H9 (cell line): Measurements from ENCODE around the gene RGL4. TPM values are rescaled to one million over a fixed set of nuclear protein-coding genes. Genes with fewer than 3 reads are reported as not detected.

Source experiments
- DNase-seq: peaks from one replicate; pipeline ENCODE4 v3.0.0-alpha.2; 2017
- H2AFZ ChIP-seq: one replicate; pipeline ENCODE4 v1.6.1; 2013; ENCODE audit warnings: mild to moderate bottlenecking, low read length, control low read depth, moderate library complexity
- H2AK5ac ChIP-seq: 2 replicates; pipeline ENCODE4 v1.6.1; 2013; ENCODE audit warnings: low read length, control low read depth, mixed read lengths; ENCODE audit not compliant: insufficient read length
- H2BK120ac ChIP-seq: one replicate; pipeline ENCODE4 v1.6.1; 2013; ENCODE audit warnings: low read depth, mild to moderate bottlenecking, low read length, control low read depth, inconsistent platforms; ENCODE audit not compliant: poor library complexity, severe bottlenecking
- H2BK12ac ChIP-seq: 2 replicates; pipeline ENCODE4 v1.6.1; 2013; ENCODE audit warnings: low read length, control low read depth, mixed read lengths, low read depth; ENCODE audit not compliant: insufficient read length
- H2BK15ac ChIP-seq: 2 replicates; pipeline ENCODE4 v1.6.1; 2013; ENCODE audit warnings: low read depth, low read length, control low read depth
- H2BK20ac ChIP-seq: one replicate; pipeline ENCODE4 v1.6.1; 2013; ENCODE audit warnings: low read depth, mild to moderate bottlenecking, low read length, control low read depth, inconsistent platforms; ENCODE audit not compliant: poor library complexity, severe bottlenecking
- H2BK5ac ChIP-seq: 2 replicates; pipeline ENCODE4 v1.6.1; 2013; ENCODE audit warnings: low read length, control low read depth, mixed read lengths; ENCODE audit not compliant: insufficient read length
- H3K14ac ChIP-seq: 2 replicates; pipeline ENCODE4 v1.6.1; 2013; ENCODE audit warnings: low read length, control low read depth; ENCODE audit not compliant: insufficient read depth
- H3K18ac ChIP-seq: 2 replicates; pipeline ENCODE4 v1.6.1; 2013; ENCODE audit warnings: low read depth, mild to moderate bottlenecking, mixed read lengths, low read length, control low read depth; ENCODE audit not compliant: insufficient read length
- H3K23ac ChIP-seq: 2 replicates; pipeline ENCODE4 v1.6.1; 2013; ENCODE audit warnings: low read length, control low read depth, mixed read lengths, low read depth; ENCODE audit not compliant: insufficient read length
- H3K23me2 ChIP-seq: 2 replicates; pipeline ENCODE4 v1.6.1; 2013; ENCODE audit warnings: low read depth, mild to moderate bottlenecking, mixed read lengths, low read length, control low read depth; ENCODE audit not compliant: insufficient read length, poor library complexity, severe bottlenecking
- H3K27ac ChIP-seq: 2 replicates; pipeline ENCODE4 v1.5.1; 2013; ENCODE audit warnings: low read length, control low read depth, mixed read lengths, low read depth; ENCODE audit not compliant: insufficient read length
- H3K27me3 ChIP-seq: 2 replicates; pipeline ENCODE4 v1.6.1; 2013; ENCODE audit warnings: low read length, control low read depth, inconsistent platforms; ENCODE audit not compliant: insufficient read depth
- H3K4ac ChIP-seq: 2 replicates; pipeline ENCODE4 v1.6.1; 2013; ENCODE audit warnings: low read depth, mild to moderate bottlenecking, control low read depth, inconsistent platforms, low read length, moderate library complexity
- H3K4me1 ChIP-seq: 2 replicates; pipeline ENCODE4 v1.6.1; 2013; ENCODE audit warnings: low read length, control low read depth, inconsistent platforms; ENCODE audit not compliant: insufficient read depth
- H3K4me2 ChIP-seq: 2 replicates; pipeline ENCODE4 v1.6.1; 2013; ENCODE audit warnings: low read length, control low read depth, mixed read lengths; ENCODE audit not compliant: insufficient read length, insufficient read depth
- H3K56ac ChIP-seq: 2 replicates; pipeline ENCODE4 v1.6.1; 2013; ENCODE audit warnings: low read depth, mild to moderate bottlenecking, mixed read lengths, low read length, control low read depth; ENCODE audit not compliant: insufficient read length
- H3K79me1 ChIP-seq: 2 replicates; pipeline ENCODE4 v1.6.1; 2013; ENCODE audit warnings: low read depth, mild to moderate bottlenecking, moderate library complexity, low read length, control low read depth, inconsistent platforms; ENCODE audit not compliant: insufficient read depth, poor library complexity, severe bottlenecking
- H3K79me2 ChIP-seq: 2 replicates; pipeline ENCODE4 v1.6.1; 2013; ENCODE audit warnings: low read length, control low read depth, inconsistent platforms; ENCODE audit not compliant: insufficient read depth
- H3K9ac ChIP-seq: 2 replicates; pipeline ENCODE4 v1.6.1; 2013; ENCODE audit warnings: low read length, control low read depth, mixed read lengths; ENCODE audit not compliant: insufficient read length; ENCODE audit errors: extremely low read depth
- H3K9me3 ChIP-seq: one replicate; pipeline ENCODE4 v1.6.1; 2013; ENCODE audit warnings: low read depth, low read length, inconsistent platforms; ENCODE audit not compliant: control insufficient read depth
- H3T11ph ChIP-seq: one replicate; pipeline ENCODE4 v1.6.1; 2013; ENCODE audit warnings: mild to moderate bottlenecking, low read length, control low read depth, inconsistent platforms
- H4K20me1 ChIP-seq: one replicate; pipeline ENCODE4 v1.6.1; 2013; ENCODE audit not compliant: control insufficient read depth, insufficient read length, insufficient read depth
- H4K5ac ChIP-seq: 2 replicates; pipeline ENCODE4 v1.6.1; 2013; ENCODE audit warnings: low read depth, mild to moderate bottlenecking, mixed read lengths, low read length, control low read depth; ENCODE audit not compliant: insufficient read length
- H4K8ac ChIP-seq: replicated peaks from 2 replicates; pipeline ENCODE4 v1.6.1; 2013; ENCODE audit warnings: low read length, control low read depth, mixed read lengths, low read depth; ENCODE audit not compliant: insufficient read length
- H4K91ac ChIP-seq: 2 replicates; pipeline ENCODE4 v1.6.1; 2013; ENCODE audit warnings: low read depth, mild to moderate bottlenecking, moderate library complexity, mixed read lengths, low read length, control low read depth; ENCODE audit not compliant: insufficient read length
- H3K27ac Mint-ChIP-seq, 3 experiments: 2 replicates in 2 of 3; 3 replicates in 1 of 3; pipeline ENCODE4 v1.8.0; 2020 to 2021; ENCODE audit warnings: mixed read lengths in 3 of 3, mild to moderate bottlenecking in 1 of 3, moderate library complexity in 1 of 3
- H3K27me3 Mint-ChIP-seq: 2 replicates; pipeline ENCODE4 v1.8.0; 2021; ENCODE audit warnings: low read depth, mild to moderate bottlenecking, moderate library complexity, mixed read lengths
- H3K36me3 Mint-ChIP-seq, 3 experiments: 2 replicates in 2 of 3; 3 replicates in 1 of 3; pipeline ENCODE4 v1.8.0; 2020 to 2021; ENCODE audit warnings: low read depth in 3 of 3, mixed read lengths in 3 of 3; ENCODE audit not compliant: insufficient read depth in 1 of 3
- H3K4me1 Mint-ChIP-seq, 2 experiments: 2 replicates each; pipeline ENCODE4 v1.8.0; 2020; ENCODE audit warnings: mixed read lengths in 2 of 2
- H3K4me3 Mint-ChIP-seq, 2 experiments: 2 replicates in 1 of 2; 3 replicates in 1 of 2; pipeline ENCODE4 v1.8.0; 2020 to 2021; ENCODE audit warnings: mild to moderate bottlenecking in 2 of 2, mixed read lengths in 2 of 2, moderate library complexity in 1 of 2
- H3K9me3 Mint-ChIP-seq, 2 experiments: 2 replicates in 1 of 2; 3 replicates in 1 of 2; pipeline ENCODE4 v1.8.0; 2020; ENCODE audit warnings: mild to moderate bottlenecking in 2 of 2, mixed read lengths in 2 of 2, moderate library complexity in 1 of 2
- WGBS: extraction: QIAGEN DNeasy Blood & Tissue Kit; methylation state at CpG from one replicate; pipeline ENCODE4 v1.1.7; 2013; ENCODE audit warnings: missing lambda C conversion rate, low lambda C conversion rate, mixed read lengths; ENCODE audit not compliant: insufficient read length; ENCODE audit errors: extremely low coverage; 5-methylcytosine and 5-hydroxymethylcytosine counted together
- total RNA-seq: library from RNA; stranded (reverse); gene quantifications from 2 replicates; pipeline ENCODE4 v1.2.1, GENCODE V29; 2021
- TF ChIP-seq, protein P1 (sequence below): fragments of 200-600 bp; sonication (generic); conservative IDR thresholded peaks from 3 replicates; pipeline ENCODE4 v1.8.0; 2021; ENCODE audit warnings: antibody characterized with exemption, mild to moderate bottlenecking

Gene RGL4
- total RNA-seq, 1 experiment from 2014 or later = not detected

DNA sequence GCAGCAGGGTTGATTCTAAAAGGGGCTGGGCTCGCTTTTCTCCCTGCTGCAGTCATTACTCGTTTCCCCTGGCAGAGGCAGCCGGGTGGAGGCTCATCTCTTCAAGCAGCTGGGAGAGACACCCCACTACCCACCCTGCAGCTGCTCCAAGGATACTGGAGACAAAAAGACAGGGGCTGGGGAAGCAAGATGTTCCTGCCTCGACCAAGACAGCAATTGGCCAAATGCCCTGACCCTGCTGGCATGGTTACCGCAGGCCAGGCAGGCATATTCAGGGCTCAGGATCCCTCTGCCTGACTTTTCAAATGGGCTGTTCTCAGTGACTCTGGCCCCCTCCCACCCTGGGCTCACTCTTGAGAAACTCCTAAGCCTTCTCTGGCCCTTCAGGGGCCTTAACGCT, 6.8 kb upstream of the RGL4 start:
- H3K56ac ChIP-seq = no peak overlapping the region
- TF ChIP-seq, protein P1, sequence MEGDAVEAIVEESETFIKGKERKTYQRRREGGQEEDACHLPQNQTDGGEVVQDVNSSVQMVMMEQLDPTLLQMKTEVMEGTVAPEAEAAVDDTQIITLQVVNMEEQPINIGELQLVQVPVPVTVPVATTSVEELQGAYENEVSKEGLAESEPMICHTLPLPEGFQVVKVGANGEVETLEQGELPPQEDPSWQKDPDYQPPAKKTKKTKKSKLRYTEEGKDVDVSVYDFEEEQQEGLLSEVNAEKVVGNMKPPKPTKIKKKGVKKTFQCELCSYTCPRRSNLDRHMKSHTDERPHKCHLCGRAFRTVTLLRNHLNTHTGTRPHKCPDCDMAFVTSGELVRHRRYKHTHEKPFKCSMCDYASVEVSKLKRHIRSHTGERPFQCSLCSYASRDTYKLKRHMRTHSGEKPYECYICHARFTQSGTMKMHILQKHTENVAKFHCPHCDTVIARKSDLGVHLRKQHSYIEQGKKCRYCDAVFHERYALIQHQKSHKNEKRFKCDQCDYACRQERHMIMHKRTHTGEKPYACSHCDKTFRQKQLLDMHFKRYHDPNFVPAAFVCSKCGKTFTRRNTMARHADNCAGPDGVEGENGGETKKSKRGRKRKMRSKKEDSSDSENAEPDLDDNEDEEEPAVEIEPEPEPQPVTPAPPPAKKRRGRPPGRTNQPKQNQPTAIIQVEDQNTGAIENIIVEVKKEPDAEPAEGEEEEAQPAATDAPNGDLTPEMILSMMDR = no peak
- no peak overlapping the region for H3K4me2 ChIP-seq
- no peak overlapping the region for H3K27ac Mint-ChIP-seq
- no peaks in the 10 kb centered on the region for H3K4me1 ChIP-seq
- H3K27me3 Mint-ChIP-seq = no peaks in the 10 kb centered on the region
- H2AFZ ChIP-seq = no peak overlapping the region
- no peak overlapping the region for H3K18ac ChIP-seq
- no peak for DNase-seq
- H3K36me3 Mint-ChIP-seq = peaks cover 13 to 27% (median 23%) of the 10 kb centered on the region in 3 experiments
- no peak overlapping the region for H3K4me3 Mint-ChIP-seq
- H2BK120ac ChIP-seq = no peak overlapping the region
- H4K91ac ChIP-seq = no peak overlapping the region
- no peak overlapping the region for H3T11ph ChIP-seq
- no peaks in the 10 kb centered on the region for H3K27me3 ChIP-seq
- peaks cover 3% of the 10 kb centered on the region for H4K20me1 ChIP-seq
- no peak overlapping the region for H2BK20ac ChIP-seq
- H4K5ac ChIP-seq = no peak overlapping the region
- peaks cover 2% of the 10 kb centered on the region for H3K23me2 ChIP-seq
- no peak overlapping the region for H3K4ac ChIP-seq
- H2BK12ac ChIP-seq = no peak overlapping the region
- H4K8ac ChIP-seq = no peak overlapping the region
- no peaks in the 10 kb centered on the region for H3K79me1 ChIP-seq
- no peak overlapping the region for H2AK5ac ChIP-seq
- no peak overlapping the region for H3K23ac ChIP-seq
- H3K9me3 ChIP-seq = no peaks in the 10 kb centered on the region
- H3K14ac ChIP-seq = no peak overlapping the region
- WGBS = no CpG with 5 or more reads among the region's 6 CpGs
- H3K4me1 Mint-ChIP-seq = no peaks in the 10 kb centered on the region
- no peak overlapping the region for H2BK5ac ChIP-seq
- no peak overlapping the region for H3K9ac ChIP-seq
- no peak overlapping the region for H2BK15ac ChIP-seq
- H3K27ac ChIP-seq = no peak overlapping the region
- H3K9me3 Mint-ChIP-seq = no peaks in the 10 kb centered on the region
- no peaks in the 10 kb centered on the region for H3K79me2 ChIP-seq
